ENCODE results near the gene DBNDD2.

DBNDD2 gene

GRCh38 chr20:45387274-45387673 lies 20.8 kb upstream of the DBNDD2 start:
- DNase-seq: no peak

- no peak for DNase-seq
Observed at GRCh38 chr20:45390931-45391330, 17.2 kb upstream of the DBNDD2 start.

GRCh38 chr20:45391559-45391958 lies 16.5 kb upstream of the DBNDD2 start:
- DNase-seq: no peak

- DNase-seq: peak; percentile 53
Observed at GRCh38 chr20:45392733-45393132, 15.4 kb upstream of the DBNDD2 start.

- no peak for DNase-seq
Observed at GRCh38 chr20:45394221-45395113, 13.6 kb upstream of the DBNDD2 start.

- no peak for DNase-seq
Observed at GRCh38 chr20:45395114-45395415, 13.0 kb upstream of the DBNDD2 start.

- DNase-seq: no peak
Observed at GRCh38 chr20:45399018-45399417, 9.1 kb upstream of the DBNDD2 start.

GRCh38 chr20:45400346-45401031 lies 7.6 kb upstream of the DBNDD2 start:
- DNase-seq: no peak

GRCh38 chr20:45402946-45403345 lies 5.1 kb upstream of the DBNDD2 start:
- DNase-seq: no peak

GRCh38 chr20:45404438-45404837 lies 3.7 kb upstream of the DBNDD2 start:
- DNase-seq: no peak

GRCh38 chr20:45405571-45406259 lies 2.4 kb upstream of the DBNDD2 start:
- DNase-seq: no peak

- DNase-seq: peak; percentile 70
Observed at GRCh38 chr20:45406260-45407066, 1.6 kb upstream of the DBNDD2 start.

GRCh38 chr20:45407067-45407745 lies 883 bp upstream of the DBNDD2 start:
- DNase-seq: peak; percentile 68

- peak; percentile 45 for DNase-seq
Observed at GRCh38 chr20:45408646-45409213, 641 bp downstream of the DBNDD2 start.

GRCh38 chr20:45409521-45410272 lies 1.6 kb downstream of the DBNDD2 start:
- DNase-seq: no peak

GRCh38 chr20:45410887-45411286 lies 2.8 kb downstream of the DBNDD2 start:
- peak; percentile 20 for DNase-seq

GRCh38 chr20:45412653-45413052 lies 4.6 kb downstream of the DBNDD2 start:
- DNase-seq: no peak

GRCh38 chr20:45413479-45413878 lies 5.4 kb downstream of the DBNDD2 start:
- no peak for DNase-seq

GRCh38 chr20:45415822-45416637 lies 7.9 kb downstream of the DBNDD2 start, which contains the start of gene PIGT:
TSS of gene PIGT (plus strand) at chr20:45416141. CDS start at chr20:45416157, 16 bp downstream.
- DNase-seq: peak; percentile 90

GRCh38 chr20:45416917-45417316 lies 8.8 kb downstream of the DBNDD2 start:
- no peak for DNase-seq
